Measurements from ENCODE around the gene CLEC19A.

- TF ChIP-seq CTCF (conservative IDR thresholded peaks at IDR 0.05; ENCODE audit: low read length) (no peak), EZH2phosphoT487 (IDR thresholded peaks at IDR 0.05; ENCODE audit: borderline replicate concordance, low read depth, low read length) (no peak)
Observed at GRCh38 chr16:19290860-19291259, 5.3 kb downstream of the CLEC19A start.

Measured in OCI-LY7 (cell line).